Hematopoietic multipotent progenitor cell (in vitro differentiated cells): ENCODE results near the gene DLL1. TPM values are rescaled to one million over a fixed set of nuclear protein-coding genes. Genes with fewer than 3 reads are reported as not detected.
"Not testable (repeated sequence)": the region's sequence is repeated elsewhere in the genome, so short reads cannot be mapped to it uniquely, and the experiment has no call there.

Experiments used
- DNase-seq, 3 donors: peaks; one replicate each; pipeline ENCODE4 v3.0.0-alpha.2; 2011 to 2015; ENCODE audit warnings: low read depth in 2 of 3, low spot score in 2 of 3
- total RNA-seq: library from RNA; depleted of rRNA; stranded (reverse); fragments of >200 nt; gene quantifications from one replicate; pipeline ENCODE4 v1.2.3, GENCODE V29; 2012

The DLL1 gene
- total RNA-seq, 1 donor, result 1.3 TPM

- DNase-seq, result no peak
These were observed 21.6 kb downstream of the DLL1 start for GRCh38 chr6:170269151-170269845.

DNA sequence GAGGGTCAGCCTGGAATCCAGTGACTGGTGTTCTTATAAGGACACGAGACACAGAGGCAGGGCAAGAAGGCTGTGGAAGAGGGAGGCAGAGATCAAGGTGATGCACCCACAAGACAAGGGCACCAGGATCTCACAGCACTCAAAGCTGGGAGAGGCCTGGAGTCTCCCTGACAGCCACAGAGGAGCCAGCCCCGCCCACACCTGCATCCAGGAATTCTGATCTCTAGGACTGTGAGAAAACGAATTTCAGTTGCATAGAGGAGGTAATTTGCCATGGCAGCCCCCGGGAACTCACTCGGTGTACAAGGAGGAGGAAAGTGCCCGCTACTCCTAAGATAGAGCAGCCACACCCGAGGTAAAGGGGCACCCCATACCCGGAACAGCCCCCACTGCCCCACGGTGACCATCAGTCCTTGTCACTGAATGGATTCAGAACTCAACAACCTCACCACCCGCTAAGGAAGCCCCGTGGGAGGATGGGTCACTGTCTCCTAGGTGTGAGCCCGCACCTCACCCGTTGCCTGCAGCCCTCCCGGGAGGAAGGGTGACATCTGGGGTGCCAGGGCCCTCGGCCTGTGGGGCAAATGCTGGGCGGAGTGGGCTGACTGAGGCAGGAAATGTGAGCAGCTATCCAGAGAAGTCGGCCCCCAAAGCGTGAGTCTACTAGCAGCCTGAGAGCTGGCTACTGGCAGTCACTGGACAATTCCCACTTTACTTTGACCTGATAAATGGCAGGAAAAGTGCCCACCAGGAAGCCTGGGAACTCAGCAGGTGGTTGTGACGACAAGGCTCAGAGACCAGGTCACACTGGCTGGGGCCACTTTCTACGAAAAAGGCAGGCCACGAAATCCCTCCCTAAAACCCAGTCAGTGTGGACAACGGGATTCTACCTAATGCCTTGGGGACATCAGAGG, 22.4 kb downstream of the DLL1 start:
- no peak for DNase-seq

- no peak for DNase-seq
These were observed 23.2 kb downstream of the DLL1 start for GRCh38 chr6:170267688-170268087.

DNA sequence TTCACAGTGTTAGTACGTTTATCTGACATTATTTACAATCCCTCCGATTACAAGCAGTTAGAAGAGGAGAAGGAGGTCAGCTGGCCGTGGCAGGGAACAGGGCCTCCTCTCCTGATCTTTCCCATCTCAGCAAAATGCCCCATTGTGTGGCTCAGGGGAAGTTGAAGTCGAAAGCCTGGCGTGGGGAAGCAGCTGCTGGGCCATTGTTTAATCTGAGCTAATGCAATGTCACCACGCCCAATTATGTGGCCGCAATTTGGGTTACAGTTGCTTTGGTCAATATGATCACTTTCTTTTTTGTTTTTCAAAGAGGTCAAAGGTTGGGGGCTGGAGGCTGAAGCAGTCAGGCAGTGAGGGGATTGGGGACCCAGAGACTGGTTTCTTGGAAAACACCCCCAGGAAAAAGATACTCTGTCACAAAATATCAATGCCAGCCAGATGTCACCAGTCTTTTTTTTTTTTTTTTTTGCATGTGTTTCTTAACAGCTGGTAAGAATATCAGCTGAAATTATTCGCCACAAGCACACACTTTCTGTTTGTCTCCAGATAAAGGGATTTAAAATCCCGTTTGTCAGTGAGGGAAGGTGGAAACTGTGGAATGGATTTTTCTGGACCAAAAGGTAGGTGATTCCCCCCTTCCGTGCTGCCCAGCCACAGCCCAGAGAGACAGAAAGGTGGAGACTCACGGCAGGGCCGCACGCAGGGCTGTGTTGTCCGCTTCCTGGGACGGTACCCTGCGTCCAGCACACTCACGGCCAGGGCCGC, 24.6 kb downstream of the DLL1 start:
- no peak for DNase-seq

DNA sequence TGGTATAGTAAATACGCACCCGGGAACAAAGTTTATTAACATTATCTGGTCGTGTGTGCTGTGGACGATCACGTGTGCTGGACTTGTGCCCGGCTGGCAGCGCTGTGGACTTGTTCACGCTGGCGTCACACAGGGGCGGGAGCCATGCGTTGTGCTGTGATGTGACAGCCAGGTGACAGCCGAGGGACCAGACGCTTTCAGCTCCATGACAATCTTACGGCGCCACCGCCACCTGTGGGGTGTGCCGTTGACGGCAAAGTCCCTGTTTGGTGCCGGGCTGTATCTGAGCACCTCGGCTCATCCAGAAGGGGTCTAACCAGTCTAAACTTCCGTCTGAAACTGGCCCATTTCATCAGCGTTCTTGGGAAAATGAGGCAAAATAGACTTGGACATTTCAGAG, 25.2 kb downstream of the DLL1 start:
- no peak for DNase-seq

DNA sequence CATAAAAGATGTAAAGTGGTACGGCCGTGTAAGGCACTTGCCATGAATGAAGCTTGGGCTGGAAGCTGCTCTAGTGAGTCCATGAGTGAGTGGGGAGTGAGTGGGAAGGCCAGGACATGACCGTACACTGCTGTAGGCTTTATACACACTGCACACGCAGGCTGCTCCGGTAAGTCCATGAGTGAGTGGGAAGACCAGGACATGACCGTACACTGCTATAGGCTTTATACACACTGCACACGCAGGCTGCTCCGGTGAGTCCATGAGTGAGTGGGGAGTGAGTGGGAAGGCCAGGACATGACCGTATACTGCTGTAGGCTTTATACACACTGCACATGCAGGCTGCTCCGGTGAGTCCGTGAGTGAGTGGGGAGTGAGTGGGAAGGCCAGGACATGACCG, 26.2 kb downstream of the DLL1 start:
- not testable (repeated sequence) for DNase-seq

DNA sequence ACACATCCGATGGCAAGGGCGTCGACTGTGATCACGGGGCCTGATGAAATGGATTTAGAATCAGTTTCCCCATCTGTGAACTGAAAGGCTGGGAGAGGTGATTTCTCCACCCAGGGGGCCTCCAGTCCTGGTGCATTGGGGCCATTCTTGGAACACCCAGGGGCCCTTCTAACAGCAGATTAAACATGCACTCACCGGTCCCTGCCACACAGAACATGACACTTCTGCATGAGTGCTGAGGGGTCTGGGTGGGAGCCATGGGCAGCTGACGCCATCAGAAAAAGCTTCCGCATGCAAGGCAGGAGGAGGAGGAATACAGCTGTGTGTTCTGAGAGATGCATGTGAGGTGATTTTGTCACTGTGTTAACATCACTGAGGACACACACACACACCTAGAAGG, 26.8 kb downstream of the DLL1 start:
- no peak for DNase-seq

DNA sequence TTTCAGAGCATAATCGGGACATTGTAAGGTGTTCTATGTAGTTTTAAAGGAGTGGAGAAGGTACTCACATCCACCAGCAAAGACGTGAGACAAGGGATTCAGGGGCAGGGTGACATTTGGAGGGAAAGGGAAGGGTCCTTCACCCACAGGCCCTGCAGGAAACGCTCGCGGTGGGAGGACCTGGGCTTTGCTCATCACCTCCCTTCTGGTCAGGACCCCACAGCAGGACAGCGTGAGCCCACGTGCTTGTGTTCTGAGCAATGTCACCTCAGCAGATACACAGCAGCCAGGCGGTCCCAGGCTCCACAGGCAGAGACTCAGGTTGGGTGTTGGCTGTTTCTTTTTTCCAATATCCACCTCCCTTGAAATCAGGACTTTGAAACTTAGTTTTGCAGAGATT, 27.5 kb downstream of the DLL1 start:
- no peak for DNase-seq

GRCh38 chr6:170262489-170263088, 28.3 kb downstream of the DLL1 start:
- no peak for DNase-seq

DNA sequence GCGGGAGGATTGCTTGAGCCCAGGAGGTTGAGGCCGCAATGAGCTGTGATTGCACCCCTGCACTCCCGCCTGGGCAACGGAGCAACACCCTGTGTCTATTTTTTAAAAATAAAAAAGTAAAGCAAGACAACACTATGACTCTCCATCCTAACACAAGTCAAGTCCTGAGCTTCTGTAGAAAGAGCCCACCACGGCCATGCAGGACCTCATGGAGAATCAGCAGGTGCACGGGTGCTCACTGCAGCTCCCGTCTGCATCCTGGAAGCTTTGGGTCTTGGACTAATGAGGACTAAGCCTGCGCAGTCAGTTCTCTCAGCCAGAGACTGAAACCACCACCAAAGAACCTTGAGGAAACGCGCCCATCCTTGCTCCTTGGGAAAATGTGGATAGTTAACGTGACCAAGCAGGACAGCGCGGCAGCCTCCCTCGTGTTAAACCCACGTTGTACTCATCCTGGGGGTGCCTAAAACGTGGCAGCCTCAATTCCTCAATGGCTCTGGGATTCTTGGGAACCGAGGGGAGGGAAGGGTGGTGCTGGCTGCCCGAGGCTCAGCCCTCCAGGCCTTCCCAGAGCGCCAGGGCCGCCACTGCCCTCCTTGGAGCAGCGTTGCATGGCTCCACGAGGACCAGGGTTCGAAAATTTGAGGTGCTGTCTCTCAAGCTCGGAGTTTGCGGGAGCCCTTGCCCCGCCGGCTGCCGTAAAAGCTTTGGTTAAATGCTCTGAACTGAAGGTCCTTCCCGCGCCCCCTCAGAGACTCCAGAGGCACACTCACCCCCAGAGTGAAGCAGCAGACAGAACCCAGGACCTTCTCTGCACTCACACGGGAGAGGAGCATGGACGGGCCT, 29.0 kb downstream of the DLL1 start:
- no peak for DNase-seq

GRCh38 chr6:170260686-170261085, 30.2 kb downstream of the DLL1 start:
- DNase-seq, result no peak

DNA sequence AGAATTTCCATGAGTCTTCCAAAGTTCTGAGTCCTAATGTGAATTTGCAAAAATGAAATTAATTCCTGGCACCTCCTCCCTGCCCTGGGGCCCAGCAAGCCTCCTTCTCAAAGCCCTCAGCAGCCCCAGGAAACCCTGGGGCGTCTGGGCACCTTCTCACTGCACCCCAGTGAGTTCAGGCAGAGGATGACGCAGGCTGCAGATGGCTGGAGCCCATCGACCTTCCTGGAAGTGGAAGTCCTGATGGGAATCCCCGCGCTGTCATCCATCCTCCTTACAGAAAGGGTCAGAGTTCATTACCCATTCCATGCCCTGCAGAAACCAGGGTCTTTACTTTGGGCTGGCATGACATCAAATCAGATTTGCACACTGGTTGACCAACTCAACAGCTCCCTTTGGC, 31.6 kb downstream of the DLL1 start:
- DNase-seq, result no peak

DNA sequence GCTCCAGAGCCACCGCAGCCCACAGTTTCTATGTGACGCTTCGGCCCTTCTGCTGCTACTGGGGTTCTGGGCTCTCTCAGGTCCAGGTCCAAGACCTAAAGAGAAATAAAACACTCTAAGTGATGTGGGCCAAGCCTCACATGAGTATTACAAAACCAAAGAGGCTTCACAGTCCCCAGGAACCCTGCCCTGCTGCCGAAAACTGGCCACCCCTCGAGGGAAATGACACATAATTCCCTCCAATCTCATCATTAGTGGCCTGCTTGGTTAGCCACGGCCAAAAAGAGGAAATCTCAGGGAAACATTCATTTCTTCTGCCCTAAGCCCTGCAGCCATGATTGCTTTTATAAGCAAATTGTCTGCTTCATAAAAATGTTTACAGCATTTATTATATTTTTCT, 32.5 kb downstream of the DLL1 start:
- DNase-seq, result no peak

DNA sequence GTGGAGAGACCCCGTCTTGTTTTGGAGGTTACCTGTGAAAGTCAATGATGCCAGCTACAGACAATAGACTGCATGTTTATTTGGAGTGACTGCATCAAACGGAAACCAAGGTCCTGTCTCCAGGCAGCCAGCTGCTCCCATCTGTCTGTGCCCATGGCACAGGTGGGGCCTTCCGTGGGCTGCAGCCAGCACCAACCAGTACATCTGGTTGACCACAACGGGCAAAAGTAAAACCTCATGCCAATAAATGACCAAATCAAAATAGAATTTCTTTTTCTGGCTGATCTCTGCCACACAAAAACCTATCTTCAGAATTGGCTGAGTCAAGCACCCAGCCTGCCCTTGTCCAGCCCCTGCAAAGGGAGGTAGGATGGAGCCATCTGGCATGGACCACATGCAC, 33.5 kb downstream of the DLL1 start:
- DNase-seq, result no peak

DNA sequence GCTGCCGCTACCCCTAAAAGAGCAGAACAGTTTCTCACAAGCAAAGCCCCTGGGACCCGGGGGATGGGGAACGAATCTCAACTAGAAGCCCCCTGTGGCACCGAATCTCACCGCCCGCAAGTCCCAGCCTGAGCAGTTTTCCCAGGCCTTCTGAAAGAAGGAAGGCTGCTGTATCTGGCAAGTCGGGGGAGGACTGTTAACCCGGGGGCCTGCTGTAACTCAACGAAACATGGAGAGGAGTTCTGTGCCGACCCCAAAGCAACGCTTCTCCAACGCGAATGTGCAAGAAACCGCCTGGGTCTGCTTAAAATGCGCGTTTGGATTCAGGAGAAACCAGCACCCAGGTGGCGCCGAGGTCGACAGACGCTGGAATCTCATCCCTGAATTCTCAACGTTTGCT, 34.2 kb downstream of the DLL1 start:
- no peak for DNase-seq

DNA sequence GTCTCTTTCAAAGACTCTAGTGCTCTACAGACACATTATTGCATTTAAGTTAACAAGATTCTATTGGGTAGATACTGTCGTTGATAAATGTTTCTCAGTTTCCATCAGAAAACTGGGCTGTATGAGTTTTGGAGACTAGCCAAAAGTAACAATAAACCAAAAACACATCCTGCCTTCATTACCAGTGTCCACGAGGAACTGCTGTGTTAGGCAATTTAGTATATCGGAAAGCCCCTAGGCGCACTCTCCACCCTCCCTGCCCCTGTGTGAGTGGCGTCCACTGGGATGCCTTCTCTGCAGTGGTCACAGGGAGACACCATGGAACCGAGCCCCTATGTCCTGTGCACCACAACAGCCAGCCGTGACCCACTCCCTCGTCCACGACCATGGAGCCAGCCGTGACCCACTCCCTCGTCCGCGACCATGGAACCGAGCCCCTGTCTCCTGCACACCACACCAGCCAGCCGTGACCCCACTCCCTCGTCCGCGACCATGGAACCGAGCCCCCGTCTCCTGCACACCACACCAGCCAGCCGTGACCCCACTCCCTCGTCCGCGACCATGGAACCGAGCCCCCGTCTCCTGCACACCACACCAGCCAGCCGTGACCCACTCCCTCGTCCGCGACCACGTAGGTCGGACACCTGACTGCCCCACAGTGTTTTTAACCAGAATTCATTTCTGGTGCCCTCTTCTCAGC, 35.3 kb downstream of the DLL1 start:
- DNase-seq, result no peak

GRCh38 chr6:170254315-170255213, 36.3 kb downstream of the DLL1 start:
- no peak for DNase-seq

DNA sequence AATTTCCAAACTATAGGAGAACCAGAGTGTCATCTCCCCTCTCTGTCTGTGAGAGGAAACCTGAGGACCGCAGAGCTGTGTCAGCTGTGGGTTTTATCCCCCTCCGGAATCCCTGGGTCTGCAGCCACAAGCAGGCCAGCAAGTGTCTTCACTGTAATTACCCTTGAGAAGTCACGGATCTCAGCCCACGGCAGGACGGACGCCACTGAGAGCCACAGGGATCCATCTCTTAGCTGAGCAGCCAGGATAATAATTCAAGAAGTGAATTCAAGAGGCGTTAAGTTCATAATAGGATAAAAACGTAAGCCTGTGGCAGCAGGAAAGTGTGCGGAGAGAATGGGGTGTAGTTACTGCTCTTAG, 37.0 kb downstream of the DLL1 start:
- DNase-seq, result no peak
